ENCODE measurements around the gene GALE. TPM values are rescaled to one million over a fixed set of nuclear protein-coding genes. Genes with fewer than 3 reads are reported as not detected.

The GALE gene
- total and polyA plus RNA-seq, 2 of the 4 experiments (the other 2 are of a cell fraction), result 31.7 to 39.9 TPM

GRCh38 chr1:23845163-23845562 is 44.6 kb upstream of the GALE start:
- H3K18ac ChIP-seq (ENCODE audit: low read depth, low read length), result no peak overlapping the region
- dilution Hi-C loops (cut with HindIII; ENCODE audit: low sequenced_read_pairs, unreplicated experiment), result no loop called here
- WGBS, 2 experiments (ENCODE audit: extremely low coverage in 2 of 2, insufficient read length in 1 of 2), result no CpG with 5 or more reads among the region's 2 CpGs
- H3K79me1 ChIP-seq (ENCODE audit: low read depth in 1 of 2, low read length in 2 of 2), result no peaks in the 10 kb centered on the region
- H2AFZ ChIP-seq (replicated peaks; ENCODE audit: low read length, poor library complexity), result no peak overlapping the region
- no TSS peak for BruUV-seq (replicated peaks)
- no peak overlapping the region for H3K14ac ChIP-seq (replicated peaks; ENCODE audit: low read depth, low read length)
- DNase-seq (no peak), ATAC-seq (ENCODE audit: low read depth) (no peak)
- H3K4me3 ChIP-seq (ENCODE audit: insufficient read depth, low read depth, low read length), result no peak overlapping the region
- H3K27ac ChIP-seq (ENCODE audit: insufficient read depth, low read length), result no peak overlapping the region
- intact Hi-C loops (cut with micrococcal nuclease), result no loop called here
- H3K9me1 ChIP-seq (ENCODE audit: insufficient read depth, low read length), result no peaks in the 10 kb centered on the region
- H3K4me1 ChIP-seq (ENCODE audit: control insufficient read depth, insufficient read depth, low read length), result no peaks in the 10 kb centered on the region
- H3K27me3 ChIP-seq (ENCODE audit: control insufficient read depth, insufficient read depth, low read length), result peaks cover 28% of the 10 kb centered on the region
- CTCF ChIA-PET, result no interaction called here
- no peak overlapping the region for H2BK15ac ChIP-seq (ENCODE audit: low read depth, low read length)
- H2AK5ac ChIP-seq (ENCODE audit: low read depth, low read length), result no peak overlapping the region
- H3K4me2 ChIP-seq (ENCODE audit: low read depth, low read length), result no peak overlapping the region
- no peak overlapping the region for H3K9ac ChIP-seq (ENCODE audit: low read depth, low read length)
- in situ Hi-C loops (cut with MboI; ENCODE audit: low sequenced_read_pairs), result no loop called here
- no peak overlapping the region for H2BK20ac ChIP-seq (ENCODE audit: low read depth, low read length)
- no peak overlapping the region for H3K23ac ChIP-seq (ENCODE audit: low read depth, low read length)
- H3K4ac ChIP-seq (ENCODE audit: low read depth, low read length), result no peak overlapping the region
- TF ChIP-seq CHD1 (IDR thresholded peaks at IDR 0.05; ENCODE audit: low read depth, low read length), result no peak
- TF ChIP-seq SMC3 (IDR thresholded peaks at IDR 0.05; ENCODE audit: low read depth, low read length), result no peak
- no peaks in the 10 kb centered on the region for H3K36me3 ChIP-seq (ENCODE audit: control insufficient read depth, insufficient read depth, low read length)
- H3K56ac ChIP-seq (ENCODE audit: extremely low read depth, insufficient read depth, low read length), result no peak overlapping the region
- H3K9me3 ChIP-seq (ENCODE audit: control insufficient read depth, insufficient read depth, low read length), result no peaks in the 10 kb centered on the region
- H4K5ac ChIP-seq (ENCODE audit: low read depth, low read length), result no peak overlapping the region
- no peak overlapping the region for H2BK5ac ChIP-seq (ENCODE audit: low read depth, low read length, poor library complexity, severe bottlenecking)
- no peak overlapping the region for H2BK120ac ChIP-seq (ENCODE audit: low read depth, low read length)
- H4K20me1 ChIP-seq (ENCODE audit: insufficient read depth, low read length), result no peaks in the 10 kb centered on the region
- POLR2A ChIA-PET (ENCODE audit: unreplicated experiment), result no interaction called here
- no peak overlapping the region for H4K91ac ChIP-seq (ENCODE audit: insufficient read depth, low read depth, low read length)
- no peak overlapping the region for H2AK9ac ChIP-seq (replicated peaks; ENCODE audit: low read depth, low read length, poor library complexity)
- H4K8ac ChIP-seq (ENCODE audit: low read depth in 2 of 2, low read length in 2 of 2), result no peak overlapping the region

Measured in IMR-90 (cell line).